ENCODE results near the gene TIMM23. TPM values are rescaled to one million over a fixed set of nuclear protein-coding genes. Genes with fewer than 3 reads are reported as not detected.
A peak's percentile ranks its signal among the peaks of the same experiment; 100 is the strongest.
"Not testable (repeated sequence)": the region's sequence is repeated elsewhere in the genome, so short reads cannot be mapped to it uniquely, and the experiment has no call there.

Gene TIMM23
- polyA plus RNA-seq, 2 of the 4 experiments (the other 2 are of a cell fraction) = 134 to 202 TPM

DNA sequence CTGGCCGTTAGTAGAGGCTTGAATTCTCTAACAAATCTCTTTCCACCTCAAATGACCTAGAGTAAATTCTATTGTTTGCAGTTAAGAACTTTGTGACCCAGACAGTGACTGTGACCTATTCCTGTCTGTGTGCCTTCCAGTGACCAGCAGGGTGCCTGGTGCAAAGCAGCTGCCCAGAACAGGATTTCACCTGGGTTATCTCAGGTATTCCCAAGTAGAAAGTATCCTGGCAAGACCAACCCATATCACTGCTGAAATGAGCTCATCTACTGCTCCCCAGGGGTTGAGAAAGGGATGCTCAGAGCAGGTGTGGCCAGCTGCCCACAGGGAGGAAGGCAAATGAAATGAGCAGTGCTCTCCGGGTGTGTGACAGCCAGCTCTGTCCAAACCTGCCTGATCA, 75.9 kb downstream of the TIMM23 start (continued):
- no peak for TF ChIP-seq EP300 (IDR thresholded peaks at IDR 0.05)
- no peak for TF ChIP-seq PHF8 (IDR thresholded peaks at IDR 0.05; ENCODE audit: borderline replicate concordance, low read depth)
- no peak for TF ChIP-seq HOXA7 (CRISPR knock-in tag; IDR thresholded peaks at IDR 0.05)
- TF ChIP-seq NPAS2 (CRISPR knock-in tag; IDR thresholded peaks at IDR 0.05; ENCODE audit: borderline replicate concordance) = no peak
- no peak for TF ChIP-seq ATOH8 (CRISPR knock-in tag; IDR thresholded peaks at IDR 0.05; ENCODE audit: low read depth)
- no peak for TF ChIP-seq ZSCAN20 (CRISPR knock-in tag; IDR thresholded peaks at IDR 0.05)
- no peak for TF ChIP-seq GATA3 (IDR thresholded peaks at IDR 0.05; ENCODE audit: borderline replicate concordance)

DNA sequence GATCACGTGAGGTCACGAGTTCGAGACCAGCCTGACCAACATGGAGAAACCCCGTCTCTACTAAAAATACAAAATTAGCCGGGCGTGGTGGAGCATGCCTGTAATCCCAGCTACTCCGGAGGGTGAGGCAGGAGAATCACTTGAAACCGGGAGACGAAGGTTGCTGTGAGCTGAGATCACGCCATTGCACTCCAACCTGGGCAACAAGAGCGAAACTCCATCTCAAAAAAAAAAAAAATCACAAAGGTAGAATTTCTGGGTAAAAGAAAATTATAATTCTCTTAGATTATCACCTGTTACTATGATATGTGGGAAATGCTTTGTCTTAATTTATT, 77.2 kb downstream of the TIMM23 start:
- H3K4me3 ChIP-seq; FAIRE-seq; ATAC-seq; H3K4me1 ChIP-seq; H3K9me3 ChIP-seq; CTCF ChIA-PET; DNase-seq (ENCODE audit: low read depth in 1 of 2, low spot score in 1 of 2); POLR2A ChIA-PET; H3K27ac ChIP-seq: not testable (repeated sequence)
- 69% methylated on average over 11 of the region's 11 CpGs for WGBS (ENCODE audit: missing lambda C conversion rate)
- peak overlapping the region; percentile 42; the same call in 2 of the 3 replicates for H3K4me2 ChIP-seq

GRCh38 chr10:46050941-46051623, 78.8 kb downstream of the TIMM23 start:
- Histone ChIP-seq H3K27ac (no peak overlapping the region), H3K4me1 (peaks cover 6% of the 10 kb centered on the region; the same call in 1 of the 3 replicates), H3K4me2 (no peak overlapping the region), H3K9me3 (no peaks in the 10 kb centered on the region), H3K4me3 (no peak overlapping the region)
- TF ChIP-seq KDM1A (IDR thresholded peaks at IDR 0.05; ENCODE audit: low read depth) (no peak), SREBF2 (IDR thresholded peaks at IDR 0.05) (no peak), RCOR1 (IDR thresholded peaks at IDR 0.05; ENCODE audit: low read depth, low read length) (no peak)
- DNase-seq (ENCODE audit: low read depth in 1 of 2, low spot score in 1 of 2) (no peak), FAIRE-seq (no peak), ATAC-seq (no peak)
- 63% methylated on average over 11 of the region's 11 CpGs for WGBS (ENCODE audit: missing lambda C conversion rate)
- CTCF ChIA-PET = interaction anchor here (1.6 kb wide), 1 partner anchor 19 kb away, joined by 3 read pairs; no protein-coding TSS in a partner anchor
- POLR2A ChIA-PET = no interaction called here

- CTCF ChIA-PET = interaction anchor here (1.0 to 1.6 kb wide), 2 partner anchors 21 to 23 kb away, joined by 3 read pairs; no protein-coding TSS in a partner anchor
- WGBS (ENCODE audit: missing lambda C conversion rate) = 30% methylated on average over 7 of the region's 7 CpGs
- peak in 1 of 2 experiments; percentile 34 for DNase-seq (ENCODE audit: low read depth in 1 of 2, low spot score in 1 of 2)
- Histone ChIP-seq H3K4me1 (peaks cover 6% of the 10 kb centered on the region; the same call in 1 of the 3 replicates), H3K4me3 (no peak overlapping the region), H3K27ac (no peak overlapping the region), H3K4me2 (no peak overlapping the region), H3K9me3 (no peaks in the 10 kb centered on the region)
- TF ChIP-seq HMGXB4 (CRISPR knock-in tag; IDR thresholded peaks at IDR 0.05; ENCODE audit: borderline replicate concordance) = no peak
- no peak for TF ChIP-seq RARB (CRISPR knock-in tag; IDR thresholded peaks at IDR 0.05)
- TF ChIP-seq, protein P1, sequence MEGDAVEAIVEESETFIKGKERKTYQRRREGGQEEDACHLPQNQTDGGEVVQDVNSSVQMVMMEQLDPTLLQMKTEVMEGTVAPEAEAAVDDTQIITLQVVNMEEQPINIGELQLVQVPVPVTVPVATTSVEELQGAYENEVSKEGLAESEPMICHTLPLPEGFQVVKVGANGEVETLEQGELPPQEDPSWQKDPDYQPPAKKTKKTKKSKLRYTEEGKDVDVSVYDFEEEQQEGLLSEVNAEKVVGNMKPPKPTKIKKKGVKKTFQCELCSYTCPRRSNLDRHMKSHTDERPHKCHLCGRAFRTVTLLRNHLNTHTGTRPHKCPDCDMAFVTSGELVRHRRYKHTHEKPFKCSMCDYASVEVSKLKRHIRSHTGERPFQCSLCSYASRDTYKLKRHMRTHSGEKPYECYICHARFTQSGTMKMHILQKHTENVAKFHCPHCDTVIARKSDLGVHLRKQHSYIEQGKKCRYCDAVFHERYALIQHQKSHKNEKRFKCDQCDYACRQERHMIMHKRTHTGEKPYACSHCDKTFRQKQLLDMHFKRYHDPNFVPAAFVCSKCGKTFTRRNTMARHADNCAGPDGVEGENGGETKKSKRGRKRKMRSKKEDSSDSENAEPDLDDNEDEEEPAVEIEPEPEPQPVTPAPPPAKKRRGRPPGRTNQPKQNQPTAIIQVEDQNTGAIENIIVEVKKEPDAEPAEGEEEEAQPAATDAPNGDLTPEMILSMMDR (IDR thresholded peaks at IDR 0.05) = no peak
- TF ChIP-seq ATOH8 (CRISPR knock-in tag; IDR thresholded peaks at IDR 0.05; ENCODE audit: low read depth) = no peak
- TF ChIP-seq JUNB (IDR thresholded peaks at IDR 0.05) = no peak
- no peak for TF ChIP-seq NFE2L2 (conservative IDR thresholded peaks at IDR 0.05; ENCODE audit: low read length)
- TF ChIP-seq SMC3 (IDR thresholded peaks at IDR 0.05) = no peak
- TF ChIP-seq HOXA7 (CRISPR knock-in tag; IDR thresholded peaks at IDR 0.05) = no peak
- TF ChIP-seq FOXS1 (CRISPR knock-in tag; IDR thresholded peaks at IDR 0.05) = no peak
- no peak for TF ChIP-seq CHD2 (IDR thresholded peaks at IDR 0.05; ENCODE audit: low read length, partially characterized antibody)
- TF ChIP-seq BCL3 (IDR thresholded peaks at IDR 0.05) = no peak
- no peak for TF ChIP-seq TFCP2L1 (CRISPR knock-in tag; IDR thresholded peaks at IDR 0.05)
- no peak for TF ChIP-seq FOSB (CRISPR knock-in tag; IDR thresholded peaks at IDR 0.05)
- no peak for TF ChIP-seq JUN (IDR thresholded peaks at IDR 0.05)
- TF ChIP-seq RFX5 (IDR thresholded peaks at IDR 0.05) = no peak
- no peak for TF ChIP-seq ESRRA (IDR thresholded peaks at IDR 0.05; ENCODE audit: borderline replicate concordance, low read length)
- TF ChIP-seq HEYL (CRISPR knock-in tag; IDR thresholded peaks at IDR 0.05) = no peak
- no peak for FAIRE-seq
- ATAC-seq = peak; percentile 36 to 63; a peak in 3 of 6 replicates
- POLR2A ChIA-PET = no interaction called here
Measured at GRCh38 chr10:46052057-46052790, 79.9 kb downstream of the TIMM23 start.

Data from A549 (cell line).